IMR-90 (cell line): ENCODE measurements around the gene HMOX1. TPM values are rescaled to one million over a fixed set of nuclear protein-coding genes. Genes with fewer than 3 reads are reported as not detected.

Experiments
- ATAC-seq: fragments of 200-7000 bp; cut with Tn5 transposase; 2 replicates; pipeline ENCODE4 v1.9.1; 2020; ENCODE audit warnings: low read depth, mild to moderate bottlenecking, moderate library complexity
- BruUV-seq: library from RNA; stranded (reverse); fragments of 400-500 nt; replicated peaks from 2 replicates; lab custom pipeline; 2021; lab: Mats Ljungman, UMichigan
- CTCF ChIA-PET: fragments of 300-600 bp; formaldehyde crosslinking; extraction: SDS; loops from one replicate; lab custom pipeline; 2021; ENCODE audit warnings: antibody characterized with exemption; lab: Yijun Ruan, JAX
- POLR2A ChIA-PET: fragments of 300-600 bp; sonication (Branson Sonifier 250); formaldehyde crosslinking; loops from one replicate; lab custom pipeline; 2022; ENCODE audit warnings: antibody characterized with exemption; ENCODE audit not compliant: unreplicated experiment; lab: Charles Lee
- DNase-seq: peaks from one replicate; pipeline ENCODE4 v3.0.0; 2013
- H2AFZ ChIP-seq: replicated peaks from 2 replicates; pipeline ENCODE3; 2013; ENCODE audit warnings: low read length, mild to moderate bottlenecking; ENCODE audit not compliant: poor library complexity
- H2AK5ac ChIP-seq: 2 replicates; pipeline ENCODE4 v1.6.1; 2013; ENCODE audit warnings: low read depth, low read length, inconsistent platforms
- H2AK9ac ChIP-seq: replicated peaks from 2 replicates; pipeline ENCODE3; 2013; ENCODE audit warnings: mild to moderate bottlenecking, low read depth, low read length, moderate library complexity; ENCODE audit not compliant: poor library complexity
- H2BK120ac ChIP-seq: 2 replicates; pipeline ENCODE4 v1.6.1; 2013; ENCODE audit warnings: low read depth, low read length, inconsistent platforms
- H2BK15ac ChIP-seq: 3 replicates; pipeline ENCODE4 v1.6.1; 2013; ENCODE audit warnings: low read depth, low read length, inconsistent platforms
- H2BK20ac ChIP-seq: 2 replicates; pipeline ENCODE4 v1.6.1; 2013; ENCODE audit warnings: low read depth, mild to moderate bottlenecking, inconsistent platforms, low read length, moderate library complexity
- H2BK5ac ChIP-seq: 2 replicates; pipeline ENCODE4 v1.6.1; 2013; ENCODE audit warnings: mild to moderate bottlenecking, low read depth, low read length, inconsistent platforms; ENCODE audit not compliant: poor library complexity, severe bottlenecking
- H3K14ac ChIP-seq: replicated peaks from 2 replicates; pipeline ENCODE4 v1.6.1; 2013; ENCODE audit warnings: low read depth, low read length, inconsistent platforms
- H3K18ac ChIP-seq: 2 replicates; pipeline ENCODE4 v1.6.1; 2013; ENCODE audit warnings: low read depth, low read length, control low read depth
- H3K23ac ChIP-seq: 2 replicates; pipeline ENCODE4 v1.6.1; 2013; ENCODE audit warnings: low read depth, low read length, inconsistent platforms
- H3K27ac ChIP-seq: 2 replicates; pipeline ENCODE4 v1.5.1; 2013; ENCODE audit warnings: mild to moderate bottlenecking, control low read depth, low read length; ENCODE audit not compliant: insufficient read depth
- H3K27me3 ChIP-seq: 2 replicates; pipeline ENCODE4 v1.6.1; 2013; ENCODE audit warnings: low read length; ENCODE audit not compliant: control insufficient read depth, insufficient read depth
- H3K36me3 ChIP-seq: 2 replicates; pipeline ENCODE4 v1.6.1; 2013; ENCODE audit warnings: low read length, mixed read lengths; ENCODE audit not compliant: control insufficient read depth, insufficient read depth
- H3K4ac ChIP-seq: 2 replicates; pipeline ENCODE4 v1.6.1; 2013; ENCODE audit warnings: low read depth, low read length, inconsistent platforms
- H3K4me1 ChIP-seq: 2 replicates; pipeline ENCODE4 v1.6.1; 2013; ENCODE audit warnings: low read length, mixed read lengths; ENCODE audit not compliant: control insufficient read depth, insufficient read depth
- H3K4me2 ChIP-seq: 2 replicates; pipeline ENCODE4 v1.6.1; 2013; ENCODE audit warnings: low read depth, mild to moderate bottlenecking, control low read depth, low read length, moderate library complexity
- H3K4me3 ChIP-seq: 2 replicates; pipeline ENCODE4 v1.5.1; 2013; ENCODE audit warnings: low read depth, mild to moderate bottlenecking, control low read depth, low read length, moderate library complexity; ENCODE audit not compliant: insufficient read depth
- H3K56ac ChIP-seq: 2 replicates; pipeline ENCODE4 v1.6.1; 2013; ENCODE audit warnings: low read length, inconsistent platforms; ENCODE audit not compliant: insufficient read depth; ENCODE audit errors: extremely low read depth
- H3K79me1 ChIP-seq, 2 experiments: 2 replicates each; pipeline ENCODE4 v1.6.1; 2013; ENCODE audit warnings: low read length in 2 of 2, inconsistent platforms in 1 of 2, low read depth in 1 of 2
- H3K9ac ChIP-seq: 2 replicates; pipeline ENCODE4 v1.6.1; 2013; ENCODE audit warnings: low read depth, low read length, control low read depth
- H3K9me1 ChIP-seq: 2 replicates; pipeline ENCODE4 v1.6.1; 2013; ENCODE audit warnings: low read length, inconsistent platforms; ENCODE audit not compliant: insufficient read depth
- H3K9me3 ChIP-seq: 2 replicates; pipeline ENCODE4 v1.6.1; 2013; ENCODE audit warnings: low read length; ENCODE audit not compliant: control insufficient read depth, insufficient read depth
- H4K20me1 ChIP-seq: 2 replicates; pipeline ENCODE4 v1.6.1; 2013; ENCODE audit warnings: low read length, inconsistent platforms; ENCODE audit not compliant: insufficient read depth
- H4K5ac ChIP-seq: 2 replicates; pipeline ENCODE4 v1.6.1; 2013; ENCODE audit warnings: mild to moderate bottlenecking, low read depth, low read length, control low read depth
- H4K8ac ChIP-seq, 2 experiments: 2 replicates each; pipeline ENCODE4 v1.6.1; 2013; ENCODE audit warnings: low read depth in 2 of 2, low read length in 2 of 2, control low read depth in 1 of 2, inconsistent platforms in 1 of 2
- H4K91ac ChIP-seq: 2 replicates; pipeline ENCODE4 v1.6.1; 2013; ENCODE audit warnings: low read depth, low read length, inconsistent platforms; ENCODE audit not compliant: insufficient read depth
- BHLHE40 ChIP-seq: fragments of 150-350 bp; IDR thresholded peaks from 2 replicates; pipeline ENCODE4 v1.6.1; 2016; ENCODE audit warnings: mild to moderate bottlenecking, low read depth, low read length
- CHD1 ChIP-seq: IDR thresholded peaks from 2 replicates; pipeline ENCODE4 v1.6.1; 2012; ENCODE audit warnings: low read depth, low read length, improper control_type of control experiment
- FOS ChIP-seq: fragments of 150-350 bp; IDR thresholded peaks from 2 replicates; pipeline ENCODE4 v1.6.1; 2016; ENCODE audit warnings: low read depth, low read length
- MAZ ChIP-seq: IDR thresholded peaks from 2 replicates; pipeline ENCODE4 v1.6.1; 2012; ENCODE audit warnings: low read depth, mild to moderate bottlenecking, low read length, improper control_type of control experiment, moderate library complexity, borderline replicate concordance
- NFE2L2 ChIP-seq: fragments of 150-350 bp; IDR thresholded peaks from 2 replicates; pipeline ENCODE4 v1.6.1; 2016; ENCODE audit warnings: low read depth, mild to moderate bottlenecking, low read length
- RFX5 ChIP-seq: IDR thresholded peaks from 2 replicates; pipeline ENCODE4 v1.8.0; 2012; ENCODE audit warnings: low read depth, mild to moderate bottlenecking, low read length, moderate library complexity
- WGBS, 2 experiments: methylation state at CpG; one replicate each; pipeline versions ENCODE4 v1.1.5 to v1.1.7; 2013; ENCODE audit warnings: missing lambda C conversion rate in 2 of 2; ENCODE audit not compliant: insufficient read length in 1 of 2; ENCODE audit errors: extremely low coverage in 2 of 2; 5-methylcytosine and 5-hydroxymethylcytosine counted together
- dilution Hi-C: fragments of 300-500 bp; cut with HindIII; formaldehyde crosslinking; loops from one replicate; pipeline ENCODE4 v1.14.3; 2018; ENCODE audit warnings: low sequenced_read_pairs; ENCODE audit not compliant: unreplicated experiment
- in situ Hi-C: fragments of 300-500 bp; cut with MboI; formaldehyde crosslinking; loops from 3 replicates; pipeline ENCODE4 v1.14.3; 2019; ENCODE audit warnings: low sequenced_read_pairs, inconsistent platforms, mixed read lengths
- intact Hi-C: fragments of 100-400 bp; cut with micrococcal nuclease; formaldehyde crosslinking; loops from 2 replicates; pipeline ENCODE4 v1.10.0; 2022
- polyA plus RNA-seq, 3 experiments: library from polyadenylated mRNA; depleted of rRNA; stranded (reverse); fragments of >200 nt; gene quantifications; 2 replicates each; pipeline ENCODE4 v1.2.3, GENCODE V29; 2012; ENCODE audit warnings: low replicate concordance in 1 of 3
- total RNA-seq: library from RNA; depleted of rRNA; stranded (reverse); fragments of >200 nt; gene quantifications from 2 replicates; pipeline ENCODE4 v1.2.3, GENCODE V29; 2012

HMOX1 gene
- total and polyA plus RNA-seq, 2 of the 4 experiments (the other 2 are of a cell fraction), result 23.1 to 50.5 TPM

DNA sequence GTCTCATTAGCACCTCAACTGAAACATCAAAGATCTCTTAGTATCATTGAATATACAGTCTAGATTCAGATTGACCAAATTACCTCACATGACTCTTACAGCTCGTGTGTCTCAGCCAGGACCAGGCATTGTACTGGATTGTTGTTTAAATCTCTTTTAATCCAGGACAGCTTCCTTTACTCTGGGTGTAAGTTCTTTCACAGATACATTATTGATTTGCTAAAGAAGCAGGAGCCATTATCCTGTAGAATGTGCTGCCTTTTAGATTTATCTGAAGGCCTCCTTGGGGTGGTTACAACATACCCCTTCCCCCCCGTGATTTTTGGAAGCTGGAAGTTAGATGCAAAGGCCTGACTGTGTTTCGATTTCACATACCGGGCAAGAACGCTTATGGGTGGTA is 23.3 kb downstream of the HMOX1 start:
- Histone ChIP-seq H3K18ac (no peak overlapping the region), H3K23ac (no peak overlapping the region; the same call in 1 of the 2 replicates), H3K4me2 (no peak overlapping the region), H3K27ac (no peak overlapping the region), H2BK5ac (no peak overlapping the region), H3K36me3 (peaks cover 15% of the 10 kb centered on the region), H4K91ac (no peak overlapping the region), H2AFZ (no peak overlapping the region), H2BK15ac (no peak overlapping the region), H3K9me3 (no peaks in the 10 kb centered on the region), H3K4ac (no peak overlapping the region), H2AK5ac (no peak overlapping the region), H3K14ac (no peak overlapping the region), H3K4me1 (peaks cover 2% of the 10 kb centered on the region; the same call in 1 of the 2 replicates), H2BK120ac (no peak overlapping the region), H4K8ac (no peak overlapping the region), H4K5ac (no peak overlapping the region), H3K79me1 (peaks cover 12 to 24% of the 10 kb centered on the region in 2 experiments), H3K9me1 (no peaks in the 10 kb centered on the region; the same call in 1 of the 2 replicates), H3K56ac (no peak overlapping the region), H4K20me1 (no peaks in the 10 kb centered on the region), H3K9ac (no peak overlapping the region), H2AK9ac (no peak overlapping the region), H2BK20ac (no peak overlapping the region), H3K4me3 (no peak overlapping the region), H3K27me3 (no peaks in the 10 kb centered on the region)
- ChIA-PET CTCF (interaction anchor here (0.7 kb wide), 1 partner anchor 1695 kb away, joined by 3 read pairs; no protein-coding TSS in a partner anchor), POLR2A (interaction anchor here (0.6 kb wide), 1 partner anchor 625 kb away, joined by 4 read pairs; no protein-coding TSS in a partner anchor)
- in situ Hi-C loops, result no loop called here
- no peak for ATAC-seq
- WGBS, 2 experiments, result no CpG with 5 or more reads among the region's 5 CpGs
- no peak for DNase-seq
- dilution Hi-C loops, result no loop called here
- no peak for TF ChIP-seq MAZ
- TF ChIP-seq FOS, result no peak
- TF ChIP-seq CHD1, result no peak
- no peak for TF ChIP-seq NFE2L2
- no peak for TF ChIP-seq RFX5
- TF ChIP-seq BHLHE40, result no peak
- intact Hi-C loops, result no loop called here
- BruUV-seq, result no TSS peak
